HG03095 (cell line): ENCODE results near the gene SS18L1.

Experiments
- ATAC-seq: cut with Tn5 transposase; IDR thresholded peaks from one replicate; pipeline ENCODE4 v1.9.1; 2021; ENCODE audit warnings: moderate library complexity; ENCODE audit not compliant: unreplicated experiment

The SS18L1 gene

DNA sequence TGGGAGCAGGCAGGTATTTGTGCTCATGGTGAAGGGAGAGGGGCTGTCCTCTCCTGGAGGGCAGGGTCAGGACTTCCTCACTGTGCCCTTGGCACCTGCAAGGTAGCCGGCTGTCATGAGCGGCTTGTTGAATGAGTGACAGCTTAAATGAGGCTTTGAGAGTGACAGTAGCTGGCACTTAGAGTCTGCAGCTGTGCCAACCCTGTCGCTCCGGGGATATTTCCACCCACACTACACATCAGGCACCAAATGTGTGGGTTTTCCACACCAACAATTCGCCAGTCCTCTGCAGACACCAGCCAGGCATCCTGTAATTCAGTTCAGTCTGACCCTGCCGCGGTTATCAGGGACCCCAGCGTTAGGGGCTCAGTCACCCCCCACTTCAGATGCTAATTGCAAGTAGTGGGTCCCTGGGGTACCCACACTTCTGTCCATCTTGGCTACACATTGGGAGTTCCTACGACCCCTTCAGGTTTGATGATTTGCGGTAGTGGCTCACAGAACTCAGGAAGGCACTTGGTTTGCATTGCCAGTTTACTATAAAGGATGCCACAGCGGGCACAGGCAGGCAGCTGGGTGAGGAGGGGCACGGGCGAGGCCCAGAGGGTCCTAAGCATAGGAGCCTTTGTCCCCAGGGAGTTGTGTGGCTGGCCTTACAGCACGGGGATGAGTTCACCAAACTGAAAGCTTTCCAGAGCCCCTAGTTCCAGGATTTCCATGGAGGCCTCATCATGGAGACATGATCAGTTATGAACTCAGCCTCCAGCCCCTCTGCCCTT, 48.4 kb downstream of the SS18L1 start:
- no peak for ATAC-seq

DNA sequence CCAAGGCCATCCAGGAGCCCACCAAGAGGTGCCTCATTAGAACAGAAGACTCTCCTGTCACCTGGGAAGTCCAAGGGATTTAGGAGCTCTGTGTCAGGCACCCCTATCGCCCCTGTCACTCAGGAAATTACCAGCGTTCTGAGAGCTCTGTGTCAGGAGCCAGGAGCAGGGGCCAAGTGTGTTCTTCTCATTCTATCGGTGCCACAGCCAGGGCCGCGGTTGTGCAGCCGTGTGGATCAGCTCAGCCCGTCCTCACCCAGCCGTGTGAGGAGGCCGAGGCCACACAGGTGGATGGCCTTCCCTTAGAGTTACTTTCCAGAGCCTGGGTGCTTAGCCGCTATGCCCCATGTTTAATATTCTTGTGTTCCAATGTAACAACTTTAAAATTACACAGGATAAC, 49.1 kb downstream of the SS18L1 start:
- ATAC-seq: no peak

DNA sequence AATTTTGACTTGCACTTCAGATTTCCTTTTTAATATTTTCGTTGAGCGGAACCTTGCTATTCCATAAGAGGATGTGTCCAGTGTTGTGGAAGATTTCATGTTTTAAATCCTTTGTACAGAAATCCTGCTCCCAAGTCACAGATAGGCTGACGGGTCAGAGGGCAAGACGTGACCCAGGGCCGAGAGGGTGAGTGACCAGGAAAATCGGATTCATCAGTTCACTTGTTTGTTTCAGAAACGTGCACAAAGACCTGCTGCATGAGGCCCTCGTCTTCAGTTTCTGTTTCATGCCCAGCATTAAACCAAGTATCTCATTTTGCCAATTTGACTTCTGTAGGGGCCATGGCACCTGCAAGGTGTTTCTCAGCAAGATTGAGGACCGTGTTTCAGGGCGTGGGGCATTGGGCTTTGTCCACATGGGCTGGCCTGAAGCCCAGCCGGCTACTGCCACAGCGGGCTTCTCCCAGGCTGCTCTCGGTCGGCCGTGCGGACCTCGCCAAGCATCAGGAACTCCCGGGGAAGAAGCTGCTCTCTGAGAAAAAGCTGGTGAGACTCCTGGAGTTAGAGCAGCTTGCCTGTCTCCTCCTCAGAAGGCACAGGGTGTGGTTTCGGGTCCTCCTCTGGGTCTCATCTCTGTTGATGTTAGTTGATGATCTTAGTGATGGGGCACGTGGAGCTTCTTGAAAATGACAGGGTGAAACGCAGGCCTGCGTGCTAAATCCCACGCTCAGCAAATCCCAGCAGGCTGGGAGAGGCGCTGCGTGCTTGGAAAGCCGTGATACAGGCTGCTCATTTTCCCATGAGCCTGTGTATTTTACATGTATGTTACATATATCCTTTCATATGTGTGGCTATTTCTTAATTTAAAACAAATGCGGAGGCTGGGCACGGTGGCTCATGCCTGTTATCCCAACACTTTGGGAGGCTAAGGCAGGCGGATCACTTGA, 49.8 kb downstream of the SS18L1 start:
- ATAC-seq: no peak

DNA sequence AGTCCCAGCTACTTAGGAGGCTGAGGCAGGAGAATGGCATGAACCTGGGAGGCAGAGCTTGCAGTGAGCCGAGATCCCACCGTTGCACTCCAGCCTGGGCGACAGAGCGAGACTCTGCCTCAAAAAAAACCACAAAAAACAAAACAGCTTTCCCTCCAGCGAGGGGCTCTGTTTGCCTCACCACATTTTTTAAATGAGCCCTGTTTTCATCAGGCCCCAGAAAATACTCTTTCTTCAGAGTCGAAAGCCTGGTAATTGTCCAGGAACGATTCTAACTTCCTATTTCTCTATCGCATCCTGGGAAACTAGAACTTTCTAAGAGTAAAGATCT, 51.5 kb downstream of the SS18L1 start:
- no peak for ATAC-seq

DNA sequence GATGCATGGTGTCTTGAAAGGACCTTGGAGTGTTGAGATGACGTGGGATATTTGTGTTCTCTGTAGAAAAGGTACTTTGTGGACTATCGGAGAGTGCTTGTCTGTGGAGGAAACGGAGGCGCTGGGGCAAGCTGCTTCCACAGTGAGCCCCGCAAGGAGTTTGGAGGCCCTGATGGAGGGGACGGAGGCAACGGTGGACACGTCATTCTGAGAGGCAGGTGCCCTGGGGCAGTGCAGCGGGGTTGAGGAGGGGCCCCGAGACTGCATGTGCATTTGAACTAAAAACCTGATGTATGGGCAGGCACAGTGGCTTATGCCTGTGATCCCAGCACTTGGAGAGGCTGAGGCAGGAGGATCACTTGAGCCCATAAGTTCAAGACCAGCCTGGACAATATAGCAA, 52.2 kb downstream of the SS18L1 start:
- no peak for ATAC-seq

DNA sequence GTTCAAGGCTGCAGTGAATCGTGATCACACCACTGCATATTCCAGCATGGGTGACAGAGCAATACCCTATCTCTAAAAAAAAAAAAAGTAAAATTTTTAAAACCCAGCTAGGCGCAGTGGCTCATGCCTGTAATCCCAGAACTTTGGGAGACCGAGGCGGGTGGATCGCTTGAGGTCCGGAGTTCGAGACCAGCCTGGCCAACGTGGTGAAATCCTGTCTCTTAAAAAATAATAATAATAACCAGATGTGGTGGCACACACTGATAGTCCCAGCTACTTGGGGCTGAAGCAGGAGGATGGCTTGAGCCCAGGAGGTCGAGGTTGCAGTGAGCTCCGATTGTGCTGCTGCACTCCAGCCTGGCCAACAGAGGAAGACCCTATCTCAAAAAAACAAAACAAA, 52.7 kb downstream of the SS18L1 start:
- no peak for ATAC-seq

DNA sequence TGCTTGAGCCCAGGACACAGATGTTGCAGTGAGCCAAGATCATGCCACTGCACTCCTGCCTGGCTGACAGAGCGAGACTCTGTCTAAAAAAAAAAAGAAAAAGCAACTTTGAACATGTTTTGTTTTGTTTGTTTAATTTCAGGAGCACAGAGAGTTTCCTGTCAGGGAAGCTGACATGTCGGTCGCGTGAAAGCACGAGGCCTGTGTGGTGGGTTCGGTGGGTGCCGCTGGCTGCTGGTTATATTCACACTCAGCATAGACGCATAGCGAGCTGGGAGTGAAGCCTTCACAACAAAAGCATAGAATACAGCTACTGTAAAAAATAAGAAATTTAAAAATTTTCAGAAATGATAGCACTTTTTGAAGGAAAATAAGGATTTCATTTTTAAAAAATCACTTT, 53.7 kb downstream of the SS18L1 start:
- ATAC-seq: no peak

DNA sequence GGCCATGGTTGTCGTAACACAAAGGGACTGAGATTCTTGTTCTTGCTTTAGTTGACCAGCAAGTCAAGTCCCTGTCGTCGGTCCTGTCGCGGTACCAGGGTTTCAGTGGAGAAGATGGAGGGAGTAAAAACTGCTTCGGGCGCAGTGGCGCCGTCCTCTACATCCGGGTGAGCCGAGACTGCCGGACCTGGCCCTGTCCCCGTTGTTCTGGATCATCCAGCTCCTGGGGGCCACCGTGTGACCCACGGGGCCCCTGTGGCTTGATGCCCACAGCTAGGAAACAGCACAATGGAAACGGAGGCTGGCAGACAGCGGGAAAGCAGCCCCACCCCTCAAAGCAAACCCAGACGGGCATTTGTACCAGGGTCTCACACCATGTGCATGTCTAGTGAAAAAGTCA, 54.2 kb downstream of the SS18L1 start:
- ATAC-seq: no peak

DNA sequence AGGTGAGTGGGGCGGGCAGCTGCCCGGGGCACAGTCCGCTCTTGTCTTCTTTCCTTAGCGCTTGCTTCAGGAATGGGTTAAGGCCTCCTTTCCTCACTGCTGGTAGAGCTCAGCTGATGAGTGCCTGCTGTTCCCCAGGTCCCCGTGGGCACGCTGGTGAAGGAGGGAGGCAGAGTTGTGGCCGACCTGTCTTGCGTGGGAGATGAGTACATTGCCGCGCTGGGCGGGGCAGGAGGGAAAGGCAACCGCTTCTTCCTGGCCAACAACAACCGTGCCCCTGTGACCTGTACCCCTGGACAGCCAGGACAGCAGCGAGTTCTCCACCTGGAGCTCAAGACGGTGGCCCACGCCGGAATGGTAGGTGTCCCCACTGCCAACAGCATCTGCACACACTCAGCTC, 54.9 kb downstream of the SS18L1 start:
- no peak for ATAC-seq

DNA sequence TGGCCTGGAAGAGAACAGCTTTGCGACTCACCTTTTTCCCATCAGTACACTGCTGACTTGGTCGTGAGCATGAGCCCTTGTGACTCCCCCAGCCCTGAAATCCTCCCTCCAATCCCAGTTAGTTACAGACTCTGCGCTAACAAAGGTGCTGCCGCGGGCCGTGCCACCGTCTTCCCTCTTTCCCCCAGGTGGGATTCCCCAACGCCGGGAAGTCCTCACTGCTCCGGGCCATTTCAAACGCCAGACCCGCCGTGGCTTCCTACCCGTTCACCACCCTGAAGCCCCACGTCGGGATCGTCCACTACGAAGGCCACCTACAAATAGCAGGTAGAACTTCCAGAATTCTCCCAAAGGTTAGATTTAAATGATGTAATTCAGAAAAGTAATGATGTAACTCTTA, 55.4 kb downstream of the SS18L1 start:
- ATAC-seq: no peak

DNA sequence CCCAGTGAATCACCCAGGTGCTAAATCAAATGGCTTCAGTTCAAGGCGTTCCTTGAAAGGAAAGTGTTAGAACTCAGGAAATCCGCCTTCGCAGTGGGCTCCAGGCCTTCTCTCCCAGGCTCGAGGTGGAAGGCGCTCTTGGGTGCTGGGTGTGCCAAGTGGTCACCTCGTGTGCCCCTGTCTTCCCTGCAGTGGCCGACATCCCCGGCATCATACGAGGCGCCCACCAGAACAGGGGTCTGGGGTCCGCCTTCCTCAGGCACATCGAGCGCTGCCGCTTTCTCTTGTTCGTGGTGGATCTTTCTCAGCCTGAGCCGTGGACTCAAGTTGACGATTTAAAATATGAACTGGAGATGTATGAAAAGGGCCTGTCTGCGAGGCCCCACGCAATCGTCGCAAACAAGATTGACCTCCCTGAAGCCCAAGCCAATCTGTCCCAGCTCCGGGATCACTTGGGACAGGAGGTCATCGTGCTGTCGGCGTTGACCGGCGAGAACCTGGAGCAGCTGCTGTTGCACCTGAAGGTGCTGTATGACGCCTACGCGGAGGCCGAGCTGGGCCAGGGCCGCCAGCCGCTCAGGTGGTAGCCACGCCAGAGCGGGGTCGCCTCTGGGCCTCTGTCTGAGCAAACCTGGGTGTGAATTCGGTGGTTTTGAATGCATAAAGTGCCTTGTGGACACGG, 57.1 kb downstream of the SS18L1 start:
- ATAC-seq: no peak

DNA sequence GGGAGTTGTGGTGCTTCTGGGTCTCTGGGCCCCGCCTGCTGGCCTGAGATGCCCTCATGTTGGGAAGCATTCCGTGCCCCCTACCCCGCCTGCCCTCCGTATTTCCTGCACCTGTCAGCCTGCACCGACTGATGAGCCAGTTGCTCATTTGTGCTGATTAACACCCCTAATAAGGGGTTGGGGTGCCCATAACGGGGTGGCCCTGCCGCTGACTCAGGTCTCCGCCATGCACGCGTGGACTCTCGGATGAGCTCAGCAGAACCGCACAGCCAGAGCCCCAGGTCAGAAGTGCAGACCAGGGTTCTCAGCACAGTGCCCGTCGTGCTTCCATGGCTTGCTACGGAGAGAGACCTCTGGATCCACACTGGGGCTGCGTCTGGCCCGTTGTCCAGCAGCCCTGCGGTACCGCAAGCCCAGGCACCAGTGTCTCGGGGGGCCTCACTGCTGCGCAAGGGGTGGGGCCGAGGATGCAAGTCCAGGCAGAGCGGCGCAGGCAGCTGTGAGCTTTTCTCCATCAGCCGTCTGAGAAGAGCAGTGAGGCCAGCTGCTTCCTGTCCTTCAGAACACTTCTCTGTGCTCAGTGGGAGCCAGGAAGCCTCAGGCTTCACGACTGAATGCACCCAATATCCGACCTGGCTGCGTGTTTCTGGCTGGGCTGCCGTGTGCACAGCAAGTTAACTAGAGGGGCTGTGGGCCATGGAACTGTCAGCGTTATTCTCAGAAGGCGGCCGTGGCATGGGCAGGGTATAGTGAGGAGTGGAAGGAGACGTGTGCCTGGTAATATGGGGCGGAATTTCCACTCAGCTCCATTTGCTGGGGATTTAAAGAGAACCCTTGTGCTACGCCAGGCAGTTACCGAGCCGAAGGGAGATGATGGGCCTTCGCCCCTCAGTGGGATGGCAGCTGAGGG, 57.9 kb downstream of the SS18L1 start:
- ATAC-seq: peak; percentile 78

DNA sequence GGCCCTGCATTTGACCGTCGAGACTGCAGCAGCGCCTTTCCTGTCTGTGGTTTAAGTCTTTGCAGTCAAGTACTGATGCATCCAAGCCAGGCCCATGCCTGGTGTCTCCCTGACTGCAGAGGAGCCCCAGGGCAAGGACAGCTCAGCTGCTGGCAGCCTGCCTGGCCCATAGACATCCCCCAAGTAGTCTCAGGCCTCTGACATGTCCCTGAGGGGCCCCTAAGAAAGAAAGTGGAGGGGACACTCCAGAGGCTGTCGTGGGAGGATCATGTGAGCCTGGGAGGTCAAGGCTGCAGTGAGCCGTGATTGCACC, 58.5 kb downstream of the SS18L1 start:
- ATAC-seq: no peak

DNA sequence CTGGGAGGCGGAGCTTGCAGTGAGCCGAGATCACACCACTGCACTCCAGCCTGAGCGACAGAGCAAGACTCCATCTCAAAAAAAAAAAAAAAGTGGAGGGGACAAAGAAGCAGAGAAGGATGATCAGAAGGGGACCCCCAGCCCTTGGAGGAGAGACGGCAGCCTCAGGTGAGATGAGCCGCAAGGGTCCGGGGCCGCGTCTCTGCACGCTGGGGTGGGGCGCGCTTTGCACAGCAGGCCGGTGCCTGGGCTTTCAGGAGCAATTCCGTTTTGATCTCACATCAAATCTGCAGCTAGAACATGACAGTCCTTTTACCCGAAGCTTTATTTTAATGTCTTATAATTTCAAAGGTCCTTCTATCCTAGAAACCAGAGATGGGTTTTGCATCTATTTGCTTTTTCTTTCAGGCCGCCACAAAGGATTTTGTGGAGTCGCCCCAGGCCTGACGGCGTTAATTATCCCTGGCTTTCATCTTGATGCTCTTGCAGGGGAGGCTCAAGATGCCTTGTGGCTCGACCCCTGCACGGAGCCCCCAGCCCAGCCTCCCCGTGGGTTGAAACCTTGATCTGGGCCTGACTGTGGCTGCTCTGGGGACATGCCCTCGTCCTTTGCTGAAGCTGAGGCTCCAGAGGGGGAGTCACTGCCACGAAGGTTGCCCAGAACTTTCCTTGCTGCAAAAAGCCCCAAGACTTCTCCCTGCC, 59.3 kb downstream of the SS18L1 start:
- ATAC-seq: no peak

DNA sequence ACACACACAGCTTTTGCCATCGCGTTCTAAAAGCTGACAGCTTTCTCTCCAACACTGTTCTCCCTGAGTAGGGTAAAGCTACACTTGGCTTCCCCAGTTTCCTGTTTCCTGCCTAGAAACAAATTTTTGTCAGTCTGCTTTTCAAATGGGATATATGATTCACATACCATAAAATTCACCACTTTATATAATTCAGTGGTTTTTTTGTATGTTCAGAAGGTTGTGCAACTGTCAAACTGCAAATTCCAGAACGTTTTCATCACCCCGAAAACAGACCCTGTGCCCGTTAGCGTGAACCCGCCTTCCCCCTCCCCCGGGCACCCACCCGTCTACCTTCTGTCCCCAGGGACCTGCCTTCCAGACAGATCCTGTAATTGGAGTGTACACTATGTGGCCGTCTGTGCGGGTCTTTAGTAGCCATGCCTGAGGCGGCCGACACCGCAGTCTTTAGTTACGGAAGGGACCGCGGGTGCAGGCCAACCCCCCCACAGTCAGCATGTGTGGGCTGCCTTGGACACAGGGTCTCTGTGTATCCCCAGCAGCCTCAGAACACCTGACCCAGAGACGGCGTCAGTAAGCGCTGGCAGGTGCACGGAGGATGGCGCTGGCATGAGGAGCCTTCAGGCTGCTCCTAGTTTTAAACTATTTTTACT, 59.9 kb downstream of the SS18L1 start:
- ATAC-seq: no peak

DNA sequence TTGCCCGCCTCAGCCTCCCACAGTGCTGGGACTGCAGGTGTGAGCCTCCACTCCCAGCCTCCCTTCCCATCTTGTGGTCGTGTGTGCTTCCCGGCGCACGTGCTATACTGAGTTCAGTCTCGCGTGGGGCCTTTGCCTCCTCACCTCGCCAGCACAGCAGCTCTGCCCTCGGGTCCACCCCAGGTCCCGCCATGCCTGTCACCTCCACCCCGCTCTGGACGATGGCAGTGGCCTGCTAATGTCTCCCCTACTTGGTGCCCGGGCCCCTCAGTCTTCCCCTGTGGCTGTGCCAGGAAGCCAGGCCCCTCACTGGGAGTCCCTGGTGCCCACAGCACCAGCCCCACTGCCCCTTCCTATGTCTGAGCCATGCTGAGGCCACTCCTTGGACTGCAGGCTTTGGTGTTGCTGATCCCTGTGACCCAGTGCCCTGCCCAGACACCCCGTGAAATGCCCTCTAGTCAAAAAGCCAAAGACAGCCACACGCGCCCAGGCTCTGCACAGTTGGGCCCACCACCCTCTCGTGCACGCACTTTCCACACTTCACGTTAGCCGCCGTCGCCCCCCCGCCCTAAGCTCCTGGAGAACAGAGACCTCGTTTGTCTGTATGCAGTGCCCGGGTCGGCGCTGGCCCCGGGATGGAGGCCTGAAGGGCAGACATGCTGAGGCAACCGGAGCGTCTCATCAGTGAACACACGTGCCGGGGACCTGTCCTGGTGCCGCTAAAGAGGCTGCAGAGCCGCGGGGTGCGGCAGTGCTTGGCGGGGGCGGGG, 62.2 kb downstream of the SS18L1 start:
- no peak for ATAC-seq

DNA sequence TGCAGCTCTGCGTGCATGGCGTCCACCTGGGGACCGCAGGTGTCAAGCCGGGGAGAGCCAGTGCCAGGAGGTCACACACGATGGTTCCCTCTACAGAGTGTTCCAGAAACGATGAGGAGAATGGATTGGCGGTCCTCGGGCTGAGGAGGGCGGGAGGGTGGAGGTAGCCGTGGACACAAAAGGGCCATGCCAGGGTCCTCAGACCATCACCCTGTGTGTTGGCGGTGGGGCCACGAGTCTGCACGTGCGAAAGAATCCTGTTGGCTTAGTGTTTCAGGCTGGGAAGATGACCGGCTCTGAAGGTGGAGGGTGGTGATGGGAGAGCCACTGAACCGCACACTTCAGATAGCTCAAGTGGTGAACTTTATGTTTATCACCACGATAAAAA, 62.8 kb downstream of the SS18L1 start:
- no peak for ATAC-seq

DNA sequence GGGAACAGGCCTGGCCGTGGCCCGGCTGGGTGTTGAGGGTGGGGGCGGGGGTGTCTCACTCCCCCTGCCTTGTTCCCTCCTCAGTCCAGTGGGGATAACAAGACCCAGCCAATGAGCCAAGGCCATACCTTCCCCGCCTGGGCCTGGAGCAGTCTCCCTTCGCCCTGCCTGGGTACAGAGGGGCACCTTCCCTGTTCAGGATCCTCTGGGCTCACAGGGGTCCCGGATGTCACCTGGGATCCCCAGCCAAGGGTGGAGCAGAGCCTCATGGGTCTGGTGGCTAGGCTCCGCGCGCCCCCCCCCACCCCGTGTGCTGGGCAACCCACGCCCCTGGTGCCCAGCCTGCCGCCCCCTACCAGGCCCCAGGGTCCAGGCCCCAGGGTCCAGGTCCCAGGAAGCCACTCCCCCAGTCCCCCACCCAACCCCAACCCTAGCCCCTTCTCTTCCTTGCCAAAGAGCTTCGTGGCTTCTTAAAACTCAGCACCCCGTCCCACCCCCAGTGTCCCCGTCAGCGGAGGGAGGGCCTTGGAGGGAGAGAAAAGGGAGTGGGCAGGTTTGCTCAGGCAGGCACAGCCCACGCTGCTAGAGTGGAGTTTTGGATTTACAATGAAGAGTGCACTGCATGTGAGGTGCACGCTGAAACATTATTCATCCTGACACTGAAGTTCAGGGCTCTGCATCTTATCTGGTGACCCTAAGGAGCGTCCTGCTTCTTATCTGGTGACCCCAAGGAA, 64.7 kb downstream of the SS18L1 start:
- ATAC-seq: no peak
